Lower leg skin (tissue), 3 donors: ENCODE data around the gene SLC2A11.

ENCODE experiments used
- POLR2A ChIP-seq, 2 donors: fragments of 450-650 bp; IDR thresholded peaks; one replicate each; pipeline ENCODE4 v1.6.1; 2016 to 2017; ENCODE audit warnings: antibody characterized with exemption in 2 of 2, mild to moderate bottlenecking in 1 of 2, moderate library complexity in 1 of 2
- TF ChIP-seq, protein P1 (sequence below), 3 donors: fragments of 450-650 bp; IDR thresholded peaks; one replicate each; pipeline ENCODE4 v1.5.1; 2016; ENCODE audit warnings: antibody characterized with exemption in 3 of 3, mild to moderate bottlenecking in 3 of 3, moderate library complexity in 2 of 3

DNA sequence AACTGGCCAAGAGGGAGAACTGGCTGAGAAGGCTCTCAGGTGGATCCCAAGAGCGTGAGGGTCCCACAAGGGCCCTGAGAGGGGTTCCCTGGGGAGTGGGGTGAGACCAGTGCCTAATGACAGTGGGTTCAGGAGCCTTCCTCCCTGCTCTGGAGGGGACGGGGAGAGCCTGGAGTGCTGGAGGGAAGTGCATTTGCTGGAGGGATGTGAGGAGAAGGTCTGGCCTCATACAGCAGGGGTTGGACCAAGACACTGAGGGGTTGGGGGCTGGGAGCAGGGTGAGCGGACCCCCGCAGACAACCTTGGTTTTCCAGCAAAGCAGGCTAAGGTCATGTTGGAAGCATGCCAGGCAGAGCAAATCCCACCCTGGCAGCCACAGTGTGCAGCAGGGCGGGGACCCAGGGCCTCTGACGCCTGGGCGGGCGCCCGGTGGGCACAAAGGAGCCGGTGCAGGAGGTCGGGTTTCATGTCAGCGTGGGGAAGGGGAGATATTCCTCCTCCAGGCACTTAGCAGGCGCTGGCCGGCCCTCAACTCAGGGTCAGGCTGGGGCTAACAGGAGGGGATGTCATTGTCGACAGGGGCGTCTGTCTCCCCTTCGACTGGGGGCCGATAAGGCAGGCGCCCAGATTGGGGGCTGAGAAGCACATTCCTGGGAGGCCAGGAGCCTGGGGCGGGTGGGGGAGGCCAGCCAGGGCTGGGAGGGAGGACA is 15.8 kb upstream of the SLC2A11 start:
- TF ChIP-seq, protein P1, sequence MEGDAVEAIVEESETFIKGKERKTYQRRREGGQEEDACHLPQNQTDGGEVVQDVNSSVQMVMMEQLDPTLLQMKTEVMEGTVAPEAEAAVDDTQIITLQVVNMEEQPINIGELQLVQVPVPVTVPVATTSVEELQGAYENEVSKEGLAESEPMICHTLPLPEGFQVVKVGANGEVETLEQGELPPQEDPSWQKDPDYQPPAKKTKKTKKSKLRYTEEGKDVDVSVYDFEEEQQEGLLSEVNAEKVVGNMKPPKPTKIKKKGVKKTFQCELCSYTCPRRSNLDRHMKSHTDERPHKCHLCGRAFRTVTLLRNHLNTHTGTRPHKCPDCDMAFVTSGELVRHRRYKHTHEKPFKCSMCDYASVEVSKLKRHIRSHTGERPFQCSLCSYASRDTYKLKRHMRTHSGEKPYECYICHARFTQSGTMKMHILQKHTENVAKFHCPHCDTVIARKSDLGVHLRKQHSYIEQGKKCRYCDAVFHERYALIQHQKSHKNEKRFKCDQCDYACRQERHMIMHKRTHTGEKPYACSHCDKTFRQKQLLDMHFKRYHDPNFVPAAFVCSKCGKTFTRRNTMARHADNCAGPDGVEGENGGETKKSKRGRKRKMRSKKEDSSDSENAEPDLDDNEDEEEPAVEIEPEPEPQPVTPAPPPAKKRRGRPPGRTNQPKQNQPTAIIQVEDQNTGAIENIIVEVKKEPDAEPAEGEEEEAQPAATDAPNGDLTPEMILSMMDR (IDR thresholded peaks at IDR 0.05), result no peak
- no peak for TF ChIP-seq POLR2A (IDR thresholded peaks at IDR 0.05)
